Esophagus muscularis mucosa (tissue), 4 donors: ENCODE results near the gene NUP93. TPM values are rescaled to one million over a fixed set of nuclear protein-coding genes. Genes with fewer than 3 reads are reported as not detected.
A peak's percentile ranks its signal among the peaks of the same experiment; 100 is the strongest.
"Not testable (repeated sequence)": the region's sequence is repeated elsewhere in the genome, so short reads cannot be mapped to it uniquely, and the experiment has no call there.

Source experiments
- DNase-seq: peaks from one replicate; pipeline ENCODE4 v3.0.0-alpha.2; 2017; ENCODE audit errors: extremely low spot score
- H3K27ac ChIP-seq, 4 donors: fragments of 200-600 bp; sonication (generic); replicated peaks in 1 of 4; 1 replicate in 3 of 4; 2 replicates in 1 of 4; pipeline ENCODE4 v1.5.1; 2016 to 2019; ENCODE audit warnings: mild to moderate bottlenecking in 1 of 4
- H3K27me3 ChIP-seq, 4 donors: fragments of 200-600 bp; sonication (generic); one replicate each; pipeline versions ENCODE4 v1.5.1 to v1.6.0; 2016 to 2019
- H3K36me3 ChIP-seq, 4 donors: fragments of 200-600 bp; sonication (generic); one replicate each; pipeline ENCODE4 v1.5.1; 2016 to 2019
- H3K4me1 ChIP-seq, 4 donors: fragments of 200-600 bp; sonication (generic); one replicate each; pipeline ENCODE4 v1.5.1; 2016 to 2019
- H3K4me3 ChIP-seq, 4 donors: fragments of 200-600 bp; sonication (generic); 1 replicate in 2 of 4; 2 replicates in 2 of 4; pipeline ENCODE4 v1.5.1; 2016 to 2019; ENCODE audit warnings: mild to moderate bottlenecking in 4 of 4, moderate library complexity in 1 of 4
- H3K9me3 ChIP-seq, 4 donors: fragments of 200-600 bp; sonication (generic); 1 replicate in 3 of 4; 2 replicates in 1 of 4; pipeline ENCODE4 v1.5.1; 2016 to 2019
- EP300 ChIP-seq: sonication (generic); formaldehyde crosslinking; IDR thresholded peaks from one replicate; pipeline ENCODE4 v1.6.1; 2017; ENCODE audit warnings: antibody characterized with exemption
- POLR2A ChIP-seq: fragments of 450-650 bp; IDR thresholded peaks from one replicate; pipeline ENCODE4 v1.6.1; 2017; ENCODE audit warnings: antibody characterized with exemption, moderate library complexity, mild to moderate bottlenecking, low read depth
- POLR2AphosphoS5 ChIP-seq, 2 donors: sonication (generic); formaldehyde crosslinking; IDR thresholded peaks; one replicate each; pipeline ENCODE4 v1.6.1; 2017; ENCODE audit warnings: antibody characterized with exemption in 2 of 2
- WGBS: methylation state at CpG from one replicate; pipeline ENCODE4 v1.1.5; 2018; 5-methylcytosine and 5-hydroxymethylcytosine counted together
- intact Hi-C: fragments of 100-400 bp; cut with DNase I; formaldehyde crosslinking; loops from one replicate; pipeline ENCODE4 v1.15.1; 2023
- total RNA-seq, 4 donors: library from RNA; depleted of rRNA; stranded (reverse); fragments of >200 nt; gene quantifications; one replicate each; pipeline versions ENCODE4 v1.1.0 to v1.2.1, GENCODE V29; 2016
- TF ChIP-seq, protein P1 (sequence below), 3 experiments: fragments of 200-600 bp in 2 of 3; fragments of 450-650 bp in 1 of 3; sonication (generic) in 2 of 3; IDR thresholded peaks; one replicate each; pipeline ENCODE4 v1.5.1; 2017 to 2019; ENCODE audit warnings: antibody characterized with exemption in 3 of 3, mild to moderate bottlenecking in 2 of 3, moderate library complexity in 1 of 3

Gene NUP93
- total RNA-seq, 4 donors from 2014 or later = 34.0 to 47.5 (median 36.5) TPM

DNA sequence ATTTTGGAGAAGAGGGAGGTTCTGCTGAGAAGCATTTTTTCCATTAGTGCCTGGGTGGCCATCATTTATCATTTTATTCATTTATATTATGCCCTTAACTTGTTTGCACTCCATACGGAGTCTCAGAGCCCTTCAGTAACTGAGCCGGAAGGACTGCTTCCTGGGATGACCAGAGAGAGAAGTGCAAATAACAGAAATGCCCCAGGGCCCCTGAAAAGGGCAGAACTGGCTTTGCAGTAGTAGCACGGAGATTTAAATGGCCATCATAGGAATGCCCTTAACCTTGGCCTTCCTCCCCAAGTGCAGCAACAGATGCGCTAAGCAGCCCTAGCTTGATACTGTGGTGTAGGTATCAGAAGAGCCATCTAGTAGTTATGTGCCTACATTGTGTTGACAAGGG lies 58.5 kb downstream of the NUP93 start:
- intact Hi-C loops = no loop called here
- no peaks in the 10 kb centered on the region for H3K36me3 ChIP-seq
- TF ChIP-seq POLR2AphosphoS5 (IDR thresholded peaks at IDR 0.05) (no peak), POLR2A (no peak), EP300 (no peak)
- TF ChIP-seq, protein P1, sequence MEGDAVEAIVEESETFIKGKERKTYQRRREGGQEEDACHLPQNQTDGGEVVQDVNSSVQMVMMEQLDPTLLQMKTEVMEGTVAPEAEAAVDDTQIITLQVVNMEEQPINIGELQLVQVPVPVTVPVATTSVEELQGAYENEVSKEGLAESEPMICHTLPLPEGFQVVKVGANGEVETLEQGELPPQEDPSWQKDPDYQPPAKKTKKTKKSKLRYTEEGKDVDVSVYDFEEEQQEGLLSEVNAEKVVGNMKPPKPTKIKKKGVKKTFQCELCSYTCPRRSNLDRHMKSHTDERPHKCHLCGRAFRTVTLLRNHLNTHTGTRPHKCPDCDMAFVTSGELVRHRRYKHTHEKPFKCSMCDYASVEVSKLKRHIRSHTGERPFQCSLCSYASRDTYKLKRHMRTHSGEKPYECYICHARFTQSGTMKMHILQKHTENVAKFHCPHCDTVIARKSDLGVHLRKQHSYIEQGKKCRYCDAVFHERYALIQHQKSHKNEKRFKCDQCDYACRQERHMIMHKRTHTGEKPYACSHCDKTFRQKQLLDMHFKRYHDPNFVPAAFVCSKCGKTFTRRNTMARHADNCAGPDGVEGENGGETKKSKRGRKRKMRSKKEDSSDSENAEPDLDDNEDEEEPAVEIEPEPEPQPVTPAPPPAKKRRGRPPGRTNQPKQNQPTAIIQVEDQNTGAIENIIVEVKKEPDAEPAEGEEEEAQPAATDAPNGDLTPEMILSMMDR (IDR thresholded peaks at IDR 0.05) = no peak
- no peaks in the 10 kb centered on the region for H3K27me3 ChIP-seq
- no peak overlapping the region for H3K27ac ChIP-seq
- H3K9me3 ChIP-seq = no peaks in the 10 kb centered on the region
- peaks cover 0 to 13% (median 7%) of the 10 kb centered on the region in 4 donors for H3K4me1 ChIP-seq
- DNase-seq = no peak
- WGBS = 86% methylated on average over 4 of the region's 4 CpGs
- H3K4me3 ChIP-seq = no peak overlapping the region

GRCh38 chr16:56789360-56789759 lies 59.4 kb downstream of the NUP93 start:
- Histone ChIP-seq H3K36me3 (no peaks in the 10 kb centered on the region), H3K27ac (no peak overlapping the region), H3K4me1 (peaks cover 0 to 13% (median 7%) of the 10 kb centered on the region in 4 donors), H3K27me3 (no peaks in the 10 kb centered on the region), H3K9me3 (no peaks in the 10 kb centered on the region), H3K4me3 (no peak overlapping the region)
- WGBS = 80% methylated on average over 5 of the region's 5 CpGs
- DNase-seq = no peak
- TF ChIP-seq POLR2A = no peak
- TF ChIP-seq, protein P1 (IDR thresholded peaks at IDR 0.05) = peak; percentile 27 to 42 (median 30)
- TF ChIP-seq EP300 = no peak
- TF ChIP-seq POLR2AphosphoS5 (IDR thresholded peaks at IDR 0.05) = peak in 1 of 2 donors; percentile 25
- intact Hi-C loops = no loop called here

DNA sequence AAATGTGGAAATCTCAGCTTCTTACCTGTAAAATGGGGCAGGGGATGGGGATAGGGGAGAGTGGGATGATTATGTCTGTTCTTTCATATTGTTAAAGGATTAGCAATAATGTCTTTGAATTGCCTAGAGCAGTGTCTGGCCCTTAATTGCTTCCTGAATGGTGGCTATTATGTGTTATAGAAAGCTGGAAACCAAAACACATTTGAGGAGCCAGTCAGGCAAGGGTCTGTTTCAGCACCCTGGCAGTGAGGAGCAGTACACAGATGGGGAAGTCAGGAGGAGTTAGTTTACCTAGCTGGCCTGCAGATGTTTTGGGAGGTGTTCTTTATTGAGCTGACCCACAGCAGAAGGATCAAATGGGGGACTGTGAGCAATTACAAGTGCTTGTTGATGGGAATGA lies 63.0 kb downstream of the NUP93 start:
- Histone ChIP-seq H3K4me1 (no peaks in the 10 kb centered on the region), H3K4me3 (no peak overlapping the region), H3K27me3 (no peaks in the 10 kb centered on the region), H3K27ac (no peak overlapping the region), H3K9me3 (no peaks in the 10 kb centered on the region), H3K36me3 (no peaks in the 10 kb centered on the region)
- DNase-seq = no peak
- intact Hi-C loops = no loop called here
- TF ChIP-seq POLR2A = no peak
- no peak for TF ChIP-seq POLR2AphosphoS5 (IDR thresholded peaks at IDR 0.05)
- TF ChIP-seq, protein P1 (IDR thresholded peaks at IDR 0.05) = no peak
- TF ChIP-seq EP300 = no peak

- H3K27ac ChIP-seq = no peak overlapping the region
- H3K9me3 ChIP-seq = no peaks in the 10 kb centered on the region
- intact Hi-C loops = no loop called here
- H3K27me3 ChIP-seq = no peaks in the 10 kb centered on the region
- H3K4me1 ChIP-seq = no peaks in the 10 kb centered on the region
- H3K4me3 ChIP-seq = no peak overlapping the region
- DNase-seq = no peak
- TF ChIP-seq, protein P1 (IDR thresholded peaks at IDR 0.05) = peak in 1 of 3 experiments; percentile 9
- no peak for TF ChIP-seq EP300
- peaks cover 0 to 4% (median 0%) of the 10 kb centered on the region in 4 donors for H3K36me3 ChIP-seq
- WGBS = 76% methylated on average over 6 of the region's 6 CpGs
Observed at GRCh38 chr16:56793492-56793891, 63.6 kb downstream of the NUP93 start.

GRCh38 chr16:56795011-56795410 lies 65.1 kb downstream of the NUP93 start:
- no peak overlapping the region for H3K27ac ChIP-seq
- DNase-seq = no peak
- peaks cover 0 to 5% (median 0%) of the 10 kb centered on the region in 4 donors for H3K36me3 ChIP-seq
- no peaks in the 10 kb centered on the region for H3K9me3 ChIP-seq
- no peak for TF ChIP-seq EP300
- no peak for TF ChIP-seq POLR2AphosphoS5 (IDR thresholded peaks at IDR 0.05)
- no peak for TF ChIP-seq POLR2A
- TF ChIP-seq, protein P1 (IDR thresholded peaks at IDR 0.05) = no peak
- 94% methylated on average over 3 of the region's 3 CpGs for WGBS
- intact Hi-C loops = no loop called here
- no peaks in the 10 kb centered on the region for H3K27me3 ChIP-seq
- no peaks in the 10 kb centered on the region for H3K4me1 ChIP-seq
- no peak overlapping the region for H3K4me3 ChIP-seq

GRCh38 chr16:56797038-56797437 lies 67.1 kb downstream of the NUP93 start:
- intact Hi-C loops, H3K9me3 ChIP-seq, DNase-seq, H3K27me3 ChIP-seq, H3K27ac ChIP-seq, H3K4me3 ChIP-seq, H3K36me3 ChIP-seq, H3K4me1 ChIP-seq: not testable (repeated sequence)
- 100% methylated on average over 2 of the region's 2 CpGs for WGBS
